ENCODE data around the gene LMF1. TPM values are rescaled to one million over a fixed set of nuclear protein-coding genes. Genes with fewer than 3 reads are reported as not detected.
"Not testable (repeated sequence)": the region's sequence is repeated elsewhere in the genome, so short reads cannot be mapped to it uniquely, and the experiment has no call there.

LMF1 gene
- total RNA-seq, 1 donor from 2014 or later = 8.9 TPM

- no peak for DNase-seq (ENCODE audit: low read depth in 2 of 2)
Measured at GRCh38 chr16:951660-952301, 19.0 kb downstream of the LMF1 start.

GRCh38 chr16:950733-951573, 19.8 kb downstream of the LMF1 start:
- DNase-seq (ENCODE audit: low read depth in 2 of 2) = not testable (repeated sequence)

- not testable (repeated sequence) for DNase-seq (ENCODE audit: low read depth in 2 of 2)
Measured at GRCh38 chr16:948767-949166, 22.0 kb downstream of the LMF1 start.

- not testable (repeated sequence) for DNase-seq (ENCODE audit: low read depth in 2 of 2)
Measured at GRCh38 chr16:947922-948303, 22.9 kb downstream of the LMF1 start.

GRCh38 chr16:947255-947921, 23.4 kb downstream of the LMF1 start:
- DNase-seq (ENCODE audit: low read depth in 2 of 2) = peak in 1 of 2 donors; percentile 10

- DNase-seq (ENCODE audit: low read depth in 2 of 2) = no peak
Measured at GRCh38 chr16:946048-946395, 24.8 kb downstream of the LMF1 start.

GRCh38 chr16:945271-946047, 25.3 kb downstream of the LMF1 start:
- no peak for DNase-seq (ENCODE audit: low read depth in 2 of 2)

GRCh38 chr16:943971-944370, 26.8 kb downstream of the LMF1 start:
- DNase-seq (ENCODE audit: low read depth in 2 of 2) = no peak

GRCh38 chr16:942436-943060, 28.2 kb downstream of the LMF1 start:
- no peak for DNase-seq (ENCODE audit: low read depth in 2 of 2)

GRCh38 chr16:939941-940340, 30.8 kb downstream of the LMF1 start:
- DNase-seq (ENCODE audit: low read depth in 2 of 2) = no peak

GRCh38 chr16:939311-939710, 31.5 kb downstream of the LMF1 start:
- DNase-seq (ENCODE audit: low read depth in 2 of 2) = no peak

- no peak for DNase-seq (ENCODE audit: low read depth in 2 of 2)
Measured at GRCh38 chr16:938752-939151, 32.0 kb downstream of the LMF1 start.

- no peak for DNase-seq (ENCODE audit: low read depth in 2 of 2)
Measured at GRCh38 chr16:938136-938535, 32.6 kb downstream of the LMF1 start.

GRCh38 chr16:937723-938122, 33.1 kb downstream of the LMF1 start:
- DNase-seq (ENCODE audit: low read depth in 2 of 2) = no peak

GRCh38 chr16:937311-937710, 33.5 kb downstream of the LMF1 start:
- DNase-seq (ENCODE audit: low read depth in 2 of 2) = no peak

- DNase-seq (ENCODE audit: low read depth in 2 of 2) = no peak
Measured at GRCh38 chr16:935684-936083, 35.1 kb downstream of the LMF1 start.

GRCh38 chr16:934178-934577, 36.6 kb downstream of the LMF1 start:
- DNase-seq (ENCODE audit: low read depth in 2 of 2) = no peak

- DNase-seq (ENCODE audit: low read depth in 2 of 2) = no peak
Measured at GRCh38 chr16:933581-933980, 37.2 kb downstream of the LMF1 start.

- no peak for DNase-seq (ENCODE audit: low read depth in 2 of 2)
Measured at GRCh38 chr16:932831-933330, 37.9 kb downstream of the LMF1 start.

GRCh38 chr16:931626-932500, 38.9 kb downstream of the LMF1 start:
- DNase-seq (ENCODE audit: low read depth in 2 of 2) = no peak
